Renal cortex interstitium (tissue), 11 donors: ENCODE results near the gene CPM. TPM values are rescaled to one million over a fixed set of nuclear protein-coding genes. Genes with fewer than 3 reads are reported as not detected.

Experiments used
- DNase-seq, 11 donors: peaks; one replicate each; pipeline ENCODE4 v3.0.0-alpha.2; 2013; ENCODE audit warnings: low read depth in 9 of 11, low spot score in 4 of 11; ENCODE audit errors: extremely low read depth in 1 of 11
- polyA plus RNA-seq, 3 donors: library from polyadenylated mRNA; unstranded; fragments of 120-200 nt; gene quantifications; one replicate each; pipeline ENCODE4 v1.2.1, GENCODE V29; 2013; ENCODE audit not compliant: insufficient read length in 3 of 3

Gene CPM
- polyA plus RNA-seq, 3 donors, result 23.3 to 35.6 (median 30.9) TPM

GRCh38 chr12:68868043-68868790 lies 64.8 kb downstream of the CPM start:
- no peak for DNase-seq

GRCh38 chr12:68867606-68868005 lies 65.4 kb downstream of the CPM start:
- no peak for DNase-seq

GRCh38 chr12:68866950-68867349 lies 66.0 kb downstream of the CPM start:
- peak in 1 of 11 donors; percentile 2 for DNase-seq

GRCh38 chr12:68865399-68866164 lies 67.4 kb downstream of the CPM start:
- DNase-seq, result no peak

GRCh38 chr12:68864604-68865003 lies 68.4 kb downstream of the CPM start:
- DNase-seq, result no peak

- peak in 8 of 11 donors; percentile 3 to 39 (median 14) for DNase-seq
These were observed 69.0 kb downstream of the CPM start for GRCh38 chr12:68863886-68864454.

- no peak for DNase-seq
These were observed 69.7 kb downstream of the CPM start for GRCh38 chr12:68863109-68863770.

- DNase-seq, result no peak
These were observed 71.1 kb downstream of the CPM start for GRCh38 chr12:68861890-68862289.

- DNase-seq, result no peak
These were observed 76.5 kb downstream of the CPM start for GRCh38 chr12:68856510-68856909.

GRCh38 chr12:68855771-68856170 lies 77.2 kb downstream of the CPM start:
- DNase-seq, result no peak

GRCh38 chr12:68855111-68855510 lies 77.9 kb downstream of the CPM start:
- no peak for DNase-seq

- no peak for DNase-seq
These were observed 78.4 kb downstream of the CPM start for GRCh38 chr12:68854554-68854953.

- DNase-seq, result no peak
These were observed 78.9 kb downstream of the CPM start for GRCh38 chr12:68854078-68854468.

- DNase-seq, result no peak
These were observed 79.4 kb downstream of the CPM start for GRCh38 chr12:68853396-68854077.

- DNase-seq, result no peak
These were observed 81.2 kb downstream of the CPM start for GRCh38 chr12:68851592-68852306.

GRCh38 chr12:68850390-68850789 lies 82.6 kb downstream of the CPM start:
- DNase-seq, result no peak

- DNase-seq, result no peak
These were observed 86.2 kb downstream of the CPM start for GRCh38 chr12:68846811-68847210.
